HAP-1 (cell line): ENCODE results near the gene TAF1.
"Not testable (repeated sequence)": the region's sequence is repeated elsewhere in the genome, so short reads cannot be mapped to it uniquely, and the experiment has no call there.

ENCODE experiments used
- DNase-seq, 2 experiments: peaks; one replicate each; pipeline ENCODE4 v3.0.0-alpha.2; 2016 to 2020; ENCODE audit warnings: low spot score in 2 of 2
- H3K27me3 ChIP-seq: fragments of 250-450 bp; sonication (Bioruptor Pico); 2 replicates; pipeline ENCODE4 v1.5.1; 2020; ENCODE audit warnings: low read depth, mild to moderate bottlenecking, moderate library complexity
- H3K36me3 ChIP-seq: fragments of 250-450 bp; sonication (Bioruptor Pico); replicated peaks from 2 replicates; pipeline ENCODE4 v1.5.1; 2020; ENCODE audit warnings: mild to moderate bottlenecking
- H3K4me1 ChIP-seq: fragments of 250-450 bp; sonication (Bioruptor Pico); 2 replicates; pipeline ENCODE4 v1.5.1; 2020; ENCODE audit warnings: mild to moderate bottlenecking
- H3K4me3 ChIP-seq: fragments of 250-450 bp; sonication (Bioruptor Pico); 2 replicates; pipeline ENCODE4 v1.5.1; 2020; ENCODE audit warnings: mild to moderate bottlenecking, moderate library complexity
- H3K9me3 ChIP-seq: fragments of 250-450 bp; sonication (Bioruptor Pico); 2 replicates; pipeline ENCODE4 v1.5.1; 2020; ENCODE audit warnings: mild to moderate bottlenecking, moderate library complexity
- in situ Hi-C: fragments of 300-500 bp; cut with MboI; formaldehyde crosslinking; loops from 3 replicates; pipeline ENCODE4 v1.14.3; 2020; ENCODE audit warnings: low sequenced_read_pairs, inconsistent platforms, mixed read lengths

Gene TAF1

DNA sequence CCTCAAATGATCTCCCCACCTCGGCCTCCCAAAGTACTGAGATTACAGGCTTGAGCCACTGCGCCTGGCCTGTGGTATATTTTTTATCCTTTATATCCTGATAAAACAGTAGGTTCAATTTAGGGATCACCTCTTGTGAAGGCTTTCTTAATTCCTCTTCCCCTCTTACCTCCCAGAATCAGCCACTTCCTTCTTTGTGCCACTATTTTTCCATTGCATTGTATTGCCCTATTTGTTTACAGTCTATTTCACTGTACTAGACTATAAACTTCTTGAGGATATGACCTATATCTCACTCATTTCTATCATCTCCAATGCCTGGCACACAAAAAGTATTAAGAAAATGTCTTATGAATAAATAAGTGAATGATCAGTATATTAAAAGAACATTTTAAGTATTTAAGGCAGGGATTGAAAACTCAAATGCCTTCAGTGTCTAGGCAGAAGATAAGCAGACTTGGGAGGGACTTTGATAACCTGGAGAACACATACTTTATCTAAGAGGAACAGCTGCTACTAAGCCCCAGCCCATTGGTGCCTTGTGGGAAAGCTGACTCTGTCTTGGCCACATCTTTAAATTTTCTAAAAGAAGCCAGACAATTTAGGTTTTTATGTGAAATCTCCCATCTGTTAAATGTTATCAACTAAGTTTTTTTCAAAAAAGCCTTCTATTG, 84.4 kb downstream of the TAF1 start:
- H3K4me1 ChIP-seq, result no peaks in the 10 kb centered on the region
- no peak for DNase-seq
- H3K4me3 ChIP-seq, result no peak overlapping the region
- no peaks in the 10 kb centered on the region for H3K27me3 ChIP-seq
- peaks cover 51% of the 10 kb centered on the region for H3K36me3 ChIP-seq
- in situ Hi-C loops, result no loop called here
- no peaks in the 10 kb centered on the region for H3K9me3 ChIP-seq

DNA sequence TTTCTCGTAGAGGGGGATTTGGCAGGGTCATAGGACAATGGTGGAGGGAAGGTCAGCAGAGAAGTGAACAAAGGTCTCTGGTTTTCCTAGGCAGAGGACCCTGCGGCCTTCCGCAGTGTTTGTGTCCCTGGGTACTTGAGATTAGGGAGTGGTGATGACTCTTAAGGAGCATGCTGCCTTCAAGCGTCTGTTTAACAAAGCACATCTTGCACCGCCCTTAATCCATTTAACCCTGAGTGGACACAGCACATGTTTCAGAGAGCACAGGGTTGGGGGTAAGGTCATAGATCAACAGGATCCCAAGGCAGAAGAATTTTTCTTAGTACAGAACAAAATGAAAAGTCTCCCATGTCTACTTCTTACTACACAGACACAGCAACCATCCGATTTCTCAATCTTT, 85.4 kb downstream of the TAF1 start:
- H3K4me3 ChIP-seq, in situ Hi-C loops, H3K4me1 ChIP-seq, H3K9me3 ChIP-seq, H3K27me3 ChIP-seq, DNase-seq: not testable (repeated sequence)
- H3K36me3 ChIP-seq, result peaks cover 59% of the 10 kb centered on the region

DNA sequence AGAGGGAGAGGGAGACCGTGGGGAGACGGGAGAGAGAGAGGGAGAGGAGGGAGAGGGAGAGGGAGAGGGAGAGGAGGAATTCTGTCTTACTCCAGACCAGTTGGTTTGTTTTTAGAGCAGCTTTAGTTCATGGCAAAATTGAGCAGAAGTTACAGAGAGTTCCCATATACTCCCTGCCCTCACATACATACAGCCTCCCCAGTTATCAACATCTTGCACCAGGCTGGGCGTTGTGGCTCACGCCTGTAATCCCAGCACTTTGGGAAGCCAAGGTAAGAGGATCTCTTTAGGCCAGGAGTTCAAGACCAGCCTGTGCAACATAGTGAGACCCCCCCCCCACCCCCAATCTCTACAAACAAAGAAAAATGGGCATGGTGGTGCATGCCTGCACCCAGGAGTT, 86.9 kb downstream of the TAF1 start:
- H3K4me1 ChIP-seq, result no peaks in the 10 kb centered on the region
- H3K9me3 ChIP-seq, result no peaks in the 10 kb centered on the region
- no peaks in the 10 kb centered on the region for H3K27me3 ChIP-seq
- peaks cover 59% of the 10 kb centered on the region for H3K36me3 ChIP-seq
- DNase-seq, result no peak
- H3K4me3 ChIP-seq, result no peak overlapping the region
- in situ Hi-C loops, result no loop called here

DNA sequence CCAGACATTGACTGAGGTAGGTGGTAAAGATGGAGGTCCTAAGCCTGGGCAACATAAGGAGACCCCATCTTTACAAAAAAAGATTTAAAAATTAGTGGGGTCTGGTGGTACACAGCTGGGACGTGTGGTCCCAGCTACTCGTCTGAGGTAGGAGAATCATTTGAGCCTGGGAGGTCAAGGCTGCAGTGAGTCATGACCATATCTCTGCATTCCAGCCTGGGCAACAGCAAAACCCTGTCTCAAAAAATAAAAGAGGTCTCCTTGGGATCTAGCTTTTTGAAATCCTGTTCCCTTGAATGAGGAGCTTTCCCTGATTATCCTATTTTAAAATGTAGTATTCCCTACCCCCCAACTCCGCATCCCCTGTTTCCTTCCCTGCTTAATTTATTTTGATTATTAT, 88.1 kb downstream of the TAF1 start:
- no peaks in the 10 kb centered on the region for H3K4me1 ChIP-seq
- H3K9me3 ChIP-seq, result no peaks in the 10 kb centered on the region
- in situ Hi-C loops, result no loop called here
- no peak overlapping the region for H3K4me3 ChIP-seq
- no peak for DNase-seq
- peaks cover 67% of the 10 kb centered on the region for H3K36me3 ChIP-seq
- no peaks in the 10 kb centered on the region for H3K27me3 ChIP-seq

DNA sequence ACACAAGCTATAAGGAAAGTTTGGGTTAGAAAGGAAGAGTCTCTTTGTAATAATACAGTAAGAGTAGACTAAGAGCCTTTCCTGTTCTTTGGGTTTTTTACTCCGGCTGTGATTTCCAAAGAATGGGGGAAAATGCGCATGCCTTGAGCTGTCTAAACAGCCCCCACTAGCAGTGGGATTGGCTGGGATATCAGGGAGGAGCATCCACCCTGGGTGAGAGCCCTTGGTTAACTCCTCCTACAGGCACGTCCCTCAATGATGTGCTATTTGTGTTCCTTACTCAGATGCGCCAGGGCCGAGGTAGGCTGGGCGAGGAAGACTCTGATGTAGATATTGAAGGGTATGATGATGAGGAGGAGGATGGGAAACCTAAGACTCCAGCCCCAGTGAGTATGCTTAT, 92.7 kb downstream of the TAF1 start:
- no peaks in the 10 kb centered on the region for H3K4me1 ChIP-seq
- H3K36me3 ChIP-seq, result peaks cover 94% of the 10 kb centered on the region
- no peaks in the 10 kb centered on the region for H3K27me3 ChIP-seq
- no peaks in the 10 kb centered on the region for H3K9me3 ChIP-seq
- H3K4me3 ChIP-seq, result no peak overlapping the region
- in situ Hi-C loops, result no loop called here
- no peak for DNase-seq

DNA sequence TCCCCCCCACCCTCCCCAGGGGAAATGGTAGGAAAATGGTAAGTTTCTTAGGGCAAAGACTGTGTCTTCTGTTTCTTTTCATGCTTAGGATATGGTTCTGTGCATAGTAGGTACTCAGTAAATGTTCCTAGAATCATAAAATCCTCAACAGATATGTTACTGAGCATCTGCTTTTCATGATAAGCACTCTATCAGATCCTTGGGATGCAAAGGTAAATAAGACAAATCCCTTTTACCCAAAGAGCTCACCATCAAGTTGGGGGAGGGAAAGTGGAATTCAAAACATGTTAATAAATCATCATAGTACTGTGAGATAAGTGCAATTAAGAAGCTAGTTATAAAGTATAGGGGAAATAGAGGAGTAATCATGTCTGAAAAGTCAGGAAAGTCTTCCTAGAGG, 98.8 kb downstream of the TAF1 start:
- no peak overlapping the region for H3K4me3 ChIP-seq

DNA sequence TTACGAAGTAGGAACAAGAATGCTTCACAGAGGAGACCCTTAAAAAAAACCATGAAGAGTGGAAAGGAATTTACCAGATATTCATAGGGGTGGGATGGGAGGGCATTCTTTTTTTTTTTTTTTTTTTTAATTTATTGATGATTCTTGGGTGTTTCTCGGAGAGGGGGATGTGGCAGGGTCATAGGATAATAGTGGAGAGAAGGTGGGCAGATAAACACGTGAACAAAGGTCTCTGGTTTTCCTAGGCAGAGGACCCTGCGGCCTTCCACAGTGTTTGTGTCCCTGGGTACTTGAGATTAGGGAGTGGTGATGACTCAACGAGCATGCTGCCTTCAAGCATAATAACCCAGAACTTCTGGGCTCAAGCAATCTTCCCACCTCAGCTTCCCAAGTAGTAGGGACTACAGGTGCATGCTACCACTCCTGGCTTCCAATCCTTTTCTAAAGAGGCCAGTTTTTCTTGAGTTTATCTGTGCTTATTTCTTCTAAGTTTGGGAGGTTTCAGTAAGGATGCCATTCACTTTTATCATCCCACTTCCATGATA, 100.9 kb downstream of the TAF1 start:
- no peaks in the 10 kb centered on the region for H3K4me1 ChIP-seq
- no peak overlapping the region for H3K4me3 ChIP-seq
- DNase-seq, result no peak
- H3K27me3 ChIP-seq, result no peaks in the 10 kb centered on the region
- no peaks in the 10 kb centered on the region for H3K9me3 ChIP-seq
- peaks cover 44% of the 10 kb centered on the region for H3K36me3 ChIP-seq
- in situ Hi-C loops, result no loop called here

More for the DNA sequence above, 98.8 kb downstream of the TAF1 start:
- DNase-seq, result no peak
- peaks cover 65% of the 10 kb centered on the region for H3K36me3 ChIP-seq
- no peaks in the 10 kb centered on the region for H3K4me1 ChIP-seq
- in situ Hi-C loops, result no loop called here
- no peaks in the 10 kb centered on the region for H3K27me3 ChIP-seq
- H3K9me3 ChIP-seq, result no peaks in the 10 kb centered on the region

DNA sequence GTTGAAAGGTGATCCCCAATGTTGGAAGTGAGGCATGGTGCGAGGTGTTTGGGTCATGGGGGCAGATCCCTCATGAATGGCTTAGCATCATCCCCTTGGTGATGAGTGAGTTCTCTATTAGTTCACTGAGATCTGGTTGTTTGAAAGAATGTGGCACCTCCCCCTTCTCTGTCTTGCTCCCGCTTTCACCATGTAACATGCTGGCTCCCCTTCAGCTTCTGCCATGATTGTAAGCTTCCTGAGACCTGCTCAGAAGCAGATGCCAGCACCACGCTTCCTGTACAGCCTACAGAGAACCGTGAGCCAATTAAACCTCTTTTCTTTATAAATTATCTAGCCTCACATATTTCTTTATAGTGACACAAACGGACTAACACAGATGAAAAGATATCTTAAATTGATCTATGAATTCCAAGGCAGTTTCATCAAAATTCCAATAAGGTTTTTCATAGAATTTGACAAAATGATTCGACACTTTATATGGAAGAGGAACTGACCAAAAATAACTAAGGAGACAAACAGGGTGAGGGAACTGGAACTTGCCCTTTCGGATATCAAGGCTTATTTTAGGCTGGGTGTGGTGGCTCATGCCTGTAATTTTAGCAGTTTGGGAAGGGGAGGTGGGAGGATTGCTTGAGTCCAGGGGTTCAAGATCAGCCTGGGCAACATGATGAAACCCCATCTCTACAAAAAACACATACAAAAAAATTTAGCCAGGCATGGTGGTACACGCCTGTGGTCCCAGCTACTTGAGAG, 109.8 kb downstream of the TAF1 start:
- no peaks in the 10 kb centered on the region for H3K36me3 ChIP-seq
- no peaks in the 10 kb centered on the region for H3K27me3 ChIP-seq
- no peak overlapping the region for H3K4me3 ChIP-seq
- in situ Hi-C loops, result no loop called here
- no peak for DNase-seq
- H3K4me1 ChIP-seq, result no peaks in the 10 kb centered on the region
- H3K9me3 ChIP-seq, result no peaks in the 10 kb centered on the region

DNA sequence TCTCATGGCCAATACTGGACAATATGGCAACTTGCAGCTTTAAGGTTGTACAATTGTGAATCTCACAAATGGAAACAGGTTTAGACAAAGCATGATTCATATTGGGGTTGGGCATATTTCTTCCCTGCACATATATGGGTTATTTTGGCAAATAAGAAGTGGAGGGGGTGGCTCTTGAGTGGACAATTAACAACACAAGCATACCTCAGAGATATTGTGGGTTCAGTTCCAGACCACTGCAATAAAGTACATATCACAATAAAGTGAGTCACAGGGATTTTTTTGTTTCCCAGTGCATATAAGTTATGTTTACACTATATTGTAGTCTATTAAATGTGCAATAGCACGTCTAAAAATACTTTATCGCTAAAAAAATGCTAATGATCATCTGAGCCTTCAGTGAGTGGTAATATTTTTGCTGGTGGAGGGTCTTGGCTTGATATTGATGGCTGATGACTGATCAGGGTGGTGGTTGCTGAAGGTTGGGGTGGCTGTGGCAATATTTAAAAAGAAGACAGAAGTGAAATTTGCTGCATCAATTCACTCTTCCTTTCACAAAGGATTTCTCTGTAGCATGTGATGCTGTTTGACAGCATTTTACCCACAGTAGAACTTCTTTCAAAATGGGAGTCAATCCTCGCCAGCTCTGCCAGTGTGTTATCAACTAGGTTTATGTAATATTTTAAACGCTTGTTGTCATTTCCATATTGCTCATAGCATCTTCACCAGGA, 116.2 kb downstream of the TAF1 start:
- H3K4me3 ChIP-seq, result no peak overlapping the region
- no peaks in the 10 kb centered on the region for H3K9me3 ChIP-seq
- H3K27me3 ChIP-seq, result no peaks in the 10 kb centered on the region
- H3K36me3 ChIP-seq, result no peaks in the 10 kb centered on the region
- DNase-seq, result no peak
- no peaks in the 10 kb centered on the region for H3K4me1 ChIP-seq
- in situ Hi-C loops, result no loop called here

DNA sequence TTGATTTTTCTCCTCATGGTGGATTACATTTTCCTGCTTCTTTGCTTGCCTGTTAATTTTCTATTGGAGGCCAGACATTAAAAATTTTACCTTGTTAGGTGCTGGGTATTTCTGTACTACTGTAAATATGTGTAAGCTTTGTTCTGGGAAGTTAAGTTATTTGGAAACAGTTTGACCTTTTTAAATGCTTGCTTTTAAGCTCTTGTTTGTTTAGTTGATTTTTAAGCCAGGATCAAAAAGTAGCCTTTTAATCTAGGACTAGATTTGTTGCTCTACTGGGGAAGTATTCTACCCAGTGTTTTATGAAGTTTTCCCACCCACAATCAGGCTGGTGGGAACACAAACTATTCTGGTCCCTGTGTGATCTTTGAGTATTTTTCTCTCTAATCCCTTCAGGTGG, 121.7 kb downstream of the TAF1 start:
- in situ Hi-C loops, result no loop called here
- H3K27me3 ChIP-seq, result no peaks in the 10 kb centered on the region
- DNase-seq, result no peak
- H3K4me1 ChIP-seq, result no peaks in the 10 kb centered on the region
- no peaks in the 10 kb centered on the region for H3K9me3 ChIP-seq
- H3K36me3 ChIP-seq, result no peaks in the 10 kb centered on the region
- no peak overlapping the region for H3K4me3 ChIP-seq

DNA sequence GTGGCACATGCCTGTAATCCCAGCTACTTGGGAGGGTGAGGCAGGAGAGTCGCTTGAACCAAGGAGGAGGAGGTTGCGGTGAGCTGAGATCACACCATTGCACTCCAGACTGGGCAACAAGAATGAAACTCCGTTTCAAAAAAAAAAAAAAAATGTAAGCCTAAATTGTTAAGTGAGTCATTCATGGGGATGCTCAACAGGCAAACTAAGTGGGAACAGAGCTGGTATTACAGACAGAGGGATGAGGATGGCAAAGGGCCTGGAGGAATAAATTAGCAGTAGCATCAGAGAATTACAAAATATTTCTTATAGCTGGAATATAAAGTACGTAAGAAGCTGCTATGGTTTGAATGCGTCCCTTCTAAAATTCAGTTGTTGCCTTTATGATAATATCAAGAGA, 123.4 kb downstream of the TAF1 start:
- Histone ChIP-seq H3K4me3 (no peak overlapping the region), H3K36me3 (no peaks in the 10 kb centered on the region), H3K4me1 (no peaks in the 10 kb centered on the region), H3K9me3 (no peaks in the 10 kb centered on the region), H3K27me3 (no peaks in the 10 kb centered on the region)
- DNase-seq, result no peak
- in situ Hi-C loops, result no loop called here

DNA sequence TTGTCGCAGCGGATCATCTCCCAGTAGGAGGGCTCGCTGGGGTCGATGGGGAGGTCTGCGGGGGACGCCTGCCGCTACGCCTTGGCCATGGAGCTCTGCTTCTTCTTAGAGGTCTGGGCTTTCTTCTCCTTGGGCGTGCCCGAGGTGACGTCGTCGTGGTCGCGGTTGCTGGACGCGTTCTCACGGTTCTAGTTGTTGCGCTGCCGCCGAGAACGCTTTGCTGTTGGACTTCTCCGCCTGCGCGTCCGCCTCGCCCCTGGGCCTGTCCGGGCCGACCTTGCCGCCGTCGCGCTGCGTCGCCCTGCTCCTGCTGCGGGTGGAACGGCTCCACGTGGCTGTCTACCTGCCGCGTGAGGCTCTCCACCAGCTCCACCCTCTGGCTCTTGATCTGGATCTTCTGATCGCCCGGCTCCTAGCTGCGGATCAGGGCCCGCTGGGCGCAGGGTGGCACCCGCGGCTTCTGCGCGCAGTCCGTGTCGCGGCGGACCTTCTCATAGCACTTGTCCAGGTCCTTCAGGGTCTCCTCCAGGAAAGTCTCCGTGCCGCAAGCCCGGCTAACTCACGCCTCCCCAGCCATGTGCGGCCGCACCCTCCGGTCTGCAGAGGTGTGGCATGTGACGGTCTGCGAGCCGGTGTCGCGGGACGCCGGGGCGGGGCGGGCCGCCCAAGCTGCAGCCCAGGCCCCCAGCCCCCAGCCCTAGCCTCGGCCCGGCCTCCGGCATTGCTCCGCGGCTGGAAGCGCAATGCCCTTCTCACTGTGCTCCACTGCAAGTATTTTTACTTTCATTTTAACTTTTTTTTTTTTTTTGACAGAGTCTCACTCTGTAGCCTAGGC, 126.3 kb downstream of the TAF1 start:
- DNase-seq, result no peak
- Histone ChIP-seq H3K9me3 (no peaks in the 10 kb centered on the region), H3K36me3 (no peaks in the 10 kb centered on the region), H3K4me3 (no peak overlapping the region), H3K27me3 (no peaks in the 10 kb centered on the region), H3K4me1 (no peaks in the 10 kb centered on the region)
- in situ Hi-C loops, result no loop called here

DNA sequence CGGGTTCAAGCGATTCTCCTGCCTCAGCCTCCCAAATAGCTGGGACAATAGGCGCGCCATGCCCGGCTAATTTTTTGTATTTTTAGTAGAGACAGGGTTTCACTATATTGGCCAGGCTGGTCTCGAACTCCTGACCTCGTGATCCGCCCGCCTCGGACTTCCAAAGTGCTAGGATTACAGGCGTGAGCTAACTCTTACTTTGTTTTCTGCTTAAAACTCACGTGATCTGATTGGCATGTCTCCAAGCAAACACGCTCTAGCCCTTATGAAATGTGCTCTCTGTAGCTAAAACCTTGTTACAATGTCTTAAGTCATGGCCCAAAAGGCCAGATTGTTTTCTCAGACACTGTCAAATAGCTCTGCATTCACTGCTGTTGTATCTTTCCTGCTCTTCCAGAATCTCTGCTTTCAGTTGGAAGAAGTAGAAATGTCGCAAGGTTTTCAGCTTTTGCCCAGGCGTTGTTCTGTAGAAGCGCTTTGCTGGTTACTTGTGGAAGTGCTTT, 127.0 kb downstream of the TAF1 start:
- in situ Hi-C loops, result no loop called here
- Histone ChIP-seq H3K4me3 (no peak overlapping the region), H3K27me3 (no peaks in the 10 kb centered on the region), H3K36me3 (no peaks in the 10 kb centered on the region), H3K4me1 (no peaks in the 10 kb centered on the region), H3K9me3 (no peaks in the 10 kb centered on the region)
- no peak for DNase-seq
